HCT116 (cell line): ENCODE measurements around the gene SPP2. TPM values are rescaled to one million over a fixed set of nuclear protein-coding genes. Genes with fewer than 3 reads are reported as not detected.

Source experiments
- ATAC-seq: fragments of 200-7000 bp; cut with Tn5 transposase; 2 replicates; pipeline ENCODE4 v1.9.1; 2020; ENCODE audit warnings: mild to moderate bottlenecking, moderate library complexity
- BruUV-seq: library from RNA; stranded (reverse); fragments of 400-500 nt; replicated peaks from 2 replicates; lab custom pipeline; 2021; lab: Mats Ljungman, UMichigan
- CTCF ChIA-PET: fragments of 300-600 bp; sonication (Branson Sonifier 250); formaldehyde crosslinking; loops from one replicate; lab custom pipeline; 2021; ENCODE audit warnings: antibody characterized with exemption; lab: Charles Lee
- POLR2A ChIA-PET: fragments of 300-600, 350-600 bp; sonication (Branson Sonifier 250); formaldehyde crosslinking; loops from one replicate; lab custom pipeline; 2021; ENCODE audit warnings: antibody characterized with exemption; lab: Charles Lee
- RAD21 ChIA-PET, 2 experiments: fragments of 300-600 bp; sonication (Branson Sonifier 250); formaldehyde crosslinking; loops; one replicate each; lab custom pipeline; 2023; ENCODE audit warnings: low total read pairs in 2 of 2; ENCODE audit not compliant: uncharacterized antibody in 2 of 2, unreplicated experiment in 2 of 2, low non-redundant PET in 1 of 2; lab: Charles Lee
- DNase-seq: peaks from one replicate; pipeline ENCODE4 v3.0.0-alpha.2; 2010; ENCODE audit warnings: low read depth, low spot score
- H2AFZ ChIP-seq: fragments of 200-600 bp; shearing (Covaris generic), sonication (generic); 2 replicates; pipeline ENCODE4 v1.6.1; 2017; ENCODE audit warnings: low read depth, mixed run types, mixed read lengths, antibody characterized with exemption, low read length; ENCODE audit not compliant: poor library complexity, severe bottlenecking
- H3K27ac ChIP-seq: 2 replicates; pipeline ENCODE4 v1.5.1; 2012; ENCODE audit warnings: low read depth, low read length
- H3K27me3 ChIP-seq: fragments of 200-600 bp; sonication (generic); 2 replicates; pipeline ENCODE4 v1.6.1; 2016; ENCODE audit warnings: mixed run types, low read length, mixed read lengths; ENCODE audit not compliant: insufficient read depth
- H3K36me3 ChIP-seq, 2 experiments: fragments of 200-500 bp in 1 of 2; fragments of 200-600 bp in 1 of 2; sonication (Bioruptor generic) in 1 of 2; sonication (generic) in 1 of 2; 2 replicates each; pipeline versions ENCODE4 v1.5.1 to v1.6.1; 2014 to 2016; ENCODE audit warnings: low read length in 2 of 2, inconsistent platforms in 1 of 2, mixed read lengths in 1 of 2, mixed run types in 1 of 2; ENCODE audit not compliant: insufficient read depth in 2 of 2, control insufficient read depth in 1 of 2
- H3K4me1 ChIP-seq, 2 experiments: fragments of 200-600 bp in 1 of 2; sonication (generic) in 1 of 2; 2 replicates each; pipeline versions ENCODE4 v1.5.1 to v1.6.1; 2012 to 2017; ENCODE audit warnings: low read length in 2 of 2, inconsistent platforms in 1 of 2, mild to moderate bottlenecking in 1 of 2, mixed read lengths in 1 of 2, mixed run types in 1 of 2, moderate library complexity in 1 of 2; ENCODE audit not compliant: insufficient read depth in 2 of 2, control insufficient read depth in 1 of 2
- H3K4me2 ChIP-seq: fragments of 200-600 bp; sonication (generic); 2 replicates; pipeline ENCODE4 v1.6.1; 2017; ENCODE audit warnings: mixed run types, low read length, mixed read lengths
- H3K4me3 ChIP-seq, 2 experiments: fragments of 200-600 bp in 1 of 2; sonication (generic) in 1 of 2; replicated peaks in 1 of 2; 2 replicates each; pipeline ENCODE4 v1.5.1; 2011 to 2016; ENCODE audit warnings: low read length in 2 of 2, control low read depth in 1 of 2, low read depth in 1 of 2, mild to moderate bottlenecking in 1 of 2, mixed read lengths in 1 of 2, mixed run types in 1 of 2
- H3K79me2 ChIP-seq: fragments of 200-600 bp; sonication (generic); 2 replicates; pipeline ENCODE4 v1.6.1; 2017; ENCODE audit warnings: mild to moderate bottlenecking, mixed run types, low read length, moderate library complexity, mixed read lengths; ENCODE audit not compliant: insufficient read depth
- H3K9ac ChIP-seq: fragments of 200-600 bp; sonication (generic); 2 replicates; pipeline ENCODE4 v1.6.1; 2016; ENCODE audit warnings: low read length, mixed read lengths
- H3K9me2 ChIP-seq: fragments of 200-600 bp; sonication (generic), shearing (Covaris generic); 2 replicates; pipeline ENCODE4 v1.6.1; 2017; ENCODE audit warnings: mixed run types, mild to moderate bottlenecking, moderate library complexity; ENCODE audit not compliant: insufficient read depth
- H3K9me3 ChIP-seq, 2 experiments: fragments of 200-500 bp in 1 of 2; fragments of 200-600 bp in 1 of 2; sonication (Bioruptor generic) in 1 of 2; sonication (generic) in 1 of 2; 2 replicates each; pipeline ENCODE4 v1.6.1; 2014 to 2017; ENCODE audit warnings: low read length in 2 of 2, mixed read lengths in 2 of 2, inconsistent platforms in 1 of 2, low read depth in 1 of 2, mild to moderate bottlenecking in 1 of 2, mixed run types in 1 of 2, moderate library complexity in 1 of 2; ENCODE audit not compliant: control insufficient read depth in 1 of 2, insufficient read depth in 1 of 2
- H4K20me1 ChIP-seq: fragments of 200-600 bp; sonication (generic), shearing (Covaris generic); 2 replicates; pipeline ENCODE4 v1.6.1; 2017; ENCODE audit warnings: mixed run types, mild to moderate bottlenecking, moderate library complexity; ENCODE audit not compliant: insufficient read depth
- ATF3 ChIP-seq: IDR thresholded peaks from 2 replicates; pipeline ENCODE4 v1.6.1; 2012
- CBX3 ChIP-seq: IDR thresholded peaks from 2 replicates; pipeline ENCODE4 v1.6.1; 2012; ENCODE audit warnings: low read depth
- CTCF ChIP-seq, 3 experiments: fragments of 200-600 bp in 1 of 3; sonication (generic) in 1 of 3; IDR thresholded peaks in 2 of 3; conservative IDR thresholded peaks in 1 of 3; 2 replicates each; pipeline ENCODE4 v1.5.1; 2012 to 2017; ENCODE audit warnings: low read depth in 2 of 3, low read length in 2 of 3, antibody characterized with exemption in 1 of 3, borderline replicate concordance in 1 of 3, control low read depth in 1 of 3, mild to moderate bottlenecking in 1 of 3, mixed read lengths in 1 of 3, mixed run types in 1 of 3, moderate library complexity in 1 of 3; ENCODE audit not compliant: insufficient read depth in 1 of 3
- EZH2phosphoT487 ChIP-seq: fragments of 200-600 bp; IDR thresholded peaks from 2 replicates; pipeline ENCODE4 v1.6.1; 2018; ENCODE audit warnings: antibody characterized with exemption, borderline replicate concordance
- JUND ChIP-seq: IDR thresholded peaks from 2 replicates; pipeline ENCODE4 v1.6.1; 2012
- POLR2A ChIP-seq: IDR thresholded peaks from 2 replicates; pipeline ENCODE4 v1.7.0; 2011; ENCODE audit warnings: borderline replicate concordance; ENCODE audit not compliant: insufficient read depth, insufficient read length; ENCODE audit errors: extremely low read depth
- RAD21 ChIP-seq: IDR thresholded peaks from 2 replicates; pipeline ENCODE4 v1.6.1; 2012; ENCODE audit warnings: low read depth, mild to moderate bottlenecking
- SIN3A ChIP-seq: IDR thresholded peaks from 2 replicates; pipeline ENCODE4 v1.6.1; 2012; ENCODE audit warnings: low read depth
- SRF ChIP-seq: IDR thresholded peaks from 2 replicates; pipeline ENCODE4 v1.6.1; 2012; ENCODE audit warnings: low read depth
- ZBTB33 ChIP-seq: IDR thresholded peaks from 2 replicates; pipeline ENCODE4 v1.6.1; 2011; ENCODE audit warnings: mild to moderate bottlenecking, low read length, moderate library complexity; ENCODE audit not compliant: insufficient replicate concordance; ENCODE audit errors: extremely low read depth
- ZFX ChIP-seq: fragments of 450-650 bp; IDR thresholded peaks from 2 replicates; pipeline ENCODE4 v1.6.1; 2017
- intact Hi-C: fragments of 100-400 bp; cut with micrococcal nuclease; formaldehyde crosslinking; loops from 2 replicates; pipeline ENCODE4 v1.10.0; 2022
- total RNA-seq: library from RNA; stranded (reverse); gene quantifications from one replicate; pipeline ENCODE4 v1.2.1, GENCODE V29; 2021; ENCODE audit not compliant: unreplicated experiment

The SPP2 gene
- total RNA-seq, 1 experiment from 2014 or later, result not detected

DNA sequence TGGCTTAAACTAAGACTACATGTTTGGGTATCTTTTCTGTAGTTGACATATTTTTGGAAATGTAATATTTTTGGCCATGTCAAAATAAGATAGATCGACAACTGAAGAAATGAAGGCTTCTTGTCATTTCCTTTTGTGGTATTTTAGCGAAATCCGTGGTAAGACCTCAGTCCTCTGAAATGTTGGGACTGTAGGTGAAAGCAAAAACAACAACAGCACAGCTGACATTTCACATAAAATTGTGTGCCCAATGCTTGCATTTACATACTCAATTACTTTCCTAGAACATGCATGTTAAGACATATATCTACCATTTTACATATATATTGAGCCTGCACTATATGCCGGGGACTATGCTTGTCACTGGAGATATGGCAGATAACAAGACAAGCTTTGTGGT is 50.2 kb downstream of the SPP2 start:
- DNase-seq (no peak), ATAC-seq (no peak)
- H3K4me1 ChIP-seq, result peaks cover 3 to 11% of the 10 kb centered on the region in 2 experiments; a peak in 1 of 4 replicates
- H3K9me2 ChIP-seq, result no peaks in the 10 kb centered on the region
- H3K79me2 ChIP-seq, result no peaks in the 10 kb centered on the region
- TF ChIP-seq JUND (no peak), EZH2phosphoT487 (no peak), POLR2A (no peak), CTCF (IDR thresholded peaks at IDR 0.05 in 2 of 3, conservative IDR thresholded peaks at IDR 0.05 in 1 of 3; ENCODE audit: borderline replicate concordance in 1 of 3, insufficient read depth in 1 of 3, low read depth in 2 of 3, low read length in 2 of 3) (no peak), ZFX (no peak), CBX3 (no peak)
- no peaks in the 10 kb centered on the region for H3K27me3 ChIP-seq
- CTCF ChIA-PET, result no interaction called here
- H3K4me2 ChIP-seq, result no peak overlapping the region
- POLR2A ChIA-PET, result no interaction called here
- no TSS peak for BruUV-seq
- no peak overlapping the region for H3K27ac ChIP-seq
- H4K20me1 ChIP-seq, result no peaks in the 10 kb centered on the region
- no peak overlapping the region for H2AFZ ChIP-seq
- no peak overlapping the region for H3K9ac ChIP-seq
- intact Hi-C loops, result loop anchor here (5.0 kb wide), 1 partner anchor 123 kb away; no protein-coding TSS in a partner anchor
- no peaks in the 10 kb centered on the region for H3K9me3 ChIP-seq
- no peak overlapping the region for H3K4me3 ChIP-seq
- no peaks in the 10 kb centered on the region for H3K36me3 ChIP-seq
- RAD21 ChIA-PET, result no interaction called here

DNA sequence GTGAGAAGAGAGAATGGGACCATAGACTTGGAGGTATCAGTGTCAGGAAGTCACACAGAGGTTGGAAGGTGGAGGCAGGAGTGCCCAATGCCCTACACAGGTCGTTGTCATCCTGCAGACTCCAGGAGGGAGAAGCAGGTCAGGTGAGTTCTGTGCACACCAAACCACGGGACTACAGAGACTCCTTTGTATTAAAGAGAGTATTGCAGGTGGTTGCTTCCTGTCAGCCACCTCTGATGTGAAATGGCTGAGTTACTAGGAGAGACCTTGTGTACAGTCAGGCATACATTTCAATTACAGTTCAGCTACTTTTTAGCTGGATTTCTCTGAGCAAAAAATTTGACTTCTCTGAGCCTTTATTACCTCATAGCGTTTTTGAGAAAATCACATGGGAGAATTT is 51.6 kb downstream of the SPP2 start:
- CTCF ChIA-PET, result no interaction called here
- H3K4me2 ChIP-seq, result peak overlapping the region; percentile 12; the same call in 1 of the 2 replicates
- peak in 2 of 3 experiments; percentile 14 to 34; a peak in 2 of 6 replicates for TF ChIP-seq CTCF (IDR thresholded peaks at IDR 0.05 in 2 of 3, conservative IDR thresholded peaks at IDR 0.05 in 1 of 3; ENCODE audit: borderline replicate concordance in 1 of 3, insufficient read depth in 1 of 3, low read depth in 2 of 3, low read length in 2 of 3)
- TF ChIP-seq ZBTB33, result no peak
- TF ChIP-seq RAD21, result peak; percentile 68
- no peak for TF ChIP-seq ATF3
- TF ChIP-seq SRF, result no peak
- TF ChIP-seq SIN3A, result no peak
- TF ChIP-seq POLR2A, result no peak

More for the DNA sequence above, 51.6 kb downstream of the SPP2 start:
- Histone ChIP-seq H3K9me2 (no peaks in the 10 kb centered on the region), H3K36me3 (no peaks in the 10 kb centered on the region), H3K4me3 (no peak overlapping the region), H3K9ac (no peak overlapping the region), H3K27me3 (no peaks in the 10 kb centered on the region), H3K4me1 (peaks cover 3 to 11% of the 10 kb centered on the region in 2 experiments; a peak in 1 of 4 replicates), H3K9me3 (no peaks in the 10 kb centered on the region), H3K79me2 (no peaks in the 10 kb centered on the region), H2AFZ (peak overlapping the region; percentile 38), H4K20me1 (no peaks in the 10 kb centered on the region), H3K27ac (no peak overlapping the region)
- ChIA-PET RAD21 (no interaction called here), POLR2A (no interaction called here)
- DNase-seq (peak; percentile 46), ATAC-seq (peak; percentile 96)
- no TSS peak for BruUV-seq
- intact Hi-C loops, result loop anchor here (5.0 kb wide), 1 partner anchor 125 kb away; no protein-coding TSS in a partner anchor
